SK-N-MC (cell line): ENCODE data around the gene BCAP31.
"Not testable (repeated sequence)": the region's sequence is repeated elsewhere in the genome, so short reads cannot be mapped to it uniquely, and the experiment has no call there.

Experiments
- DNase-seq: peaks from one replicate; pipeline ENCODE4 v3.0.0-alpha.2; 2011; ENCODE audit warnings: low read depth, low spot score
- H3K27ac ChIP-seq: fragments of 200-600 bp; sonication (generic); 2 replicates; pipeline ENCODE4 v1.5.1; 2016; ENCODE audit warnings: mixed run types
- H3K36me3 ChIP-seq: fragments of 200-600 bp; sonication (generic); 2 replicates; pipeline ENCODE4 v1.6.1; 2017; ENCODE audit warnings: antibody characterized with exemption, low read length, mixed read lengths; ENCODE audit not compliant: insufficient read depth
- H3K4me3 ChIP-seq: fragments of 200-600 bp; sonication (generic); 2 replicates; pipeline ENCODE4 v1.5.1; 2016
- H3K9ac ChIP-seq: fragments of 200-600 bp; sonication (generic); 2 replicates; pipeline ENCODE4 v1.8.0; 2017; ENCODE audit warnings: mixed run types, mixed read lengths; ENCODE audit not compliant: insufficient read length
- H3K9me3 ChIP-seq: fragments of 200-600 bp; sonication (generic); 2 replicates; pipeline ENCODE4 v1.6.1; 2017; ENCODE audit warnings: low read depth, mild to moderate bottlenecking, antibody characterized with exemption, low read length, moderate library complexity, mixed read lengths
- EZH2 ChIP-seq: fragments of 200-600 bp; sonication (generic); IDR thresholded peaks from one replicate; pipeline ENCODE4 v1.6.1; 2017; ENCODE audit warnings: antibody characterized with exemption
- FOXP2 ChIP-seq: optimal IDR thresholded peaks from 2 replicates; pipeline ENCODE3; 2011; ENCODE audit warnings: mild to moderate bottlenecking, moderate library complexity; ENCODE audit not compliant: insufficient read depth; ENCODE audit errors: extremely low read length, control extremely low read depth
- POLR2AphosphoS5 ChIP-seq: IDR thresholded peaks from 2 replicates; pipeline ENCODE4 v1.6.1; 2012; ENCODE audit warnings: mild to moderate bottlenecking, low read depth, low read length, borderline replicate concordance

Gene BCAP31

DNA sequence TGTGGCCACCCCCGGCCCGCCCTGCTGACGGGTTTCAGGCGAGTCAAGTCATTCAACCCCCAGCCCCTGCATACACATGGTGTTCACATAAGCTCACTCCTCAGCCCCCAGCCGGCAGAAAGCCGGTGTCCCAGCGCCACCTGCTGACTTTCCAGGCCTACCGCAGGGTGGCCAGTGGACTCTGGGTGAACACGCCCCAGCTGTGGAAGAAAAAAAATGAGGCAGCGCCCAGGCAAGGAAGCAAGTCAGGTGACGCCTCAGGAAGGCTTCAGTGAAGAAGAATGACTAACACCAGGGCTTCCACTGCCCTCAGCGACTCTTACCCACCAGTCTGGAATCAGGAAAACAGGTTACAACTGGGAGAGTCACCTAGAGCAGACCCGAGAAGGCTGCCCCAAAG, 15.8 kb downstream of the BCAP31 start:
- no peak overlapping the region for H3K9ac ChIP-seq
- H3K36me3 ChIP-seq, result no peaks in the 10 kb centered on the region; the same call in 1 of the 2 replicates
- TF ChIP-seq FOXP2 (no peak), EZH2 (no peak), POLR2AphosphoS5 (no peak)
- H3K9me3 ChIP-seq, result no peaks in the 10 kb centered on the region
- H3K4me3 ChIP-seq, result no peak overlapping the region
- DNase-seq, result no peak
- no peak overlapping the region for H3K27ac ChIP-seq

DNA sequence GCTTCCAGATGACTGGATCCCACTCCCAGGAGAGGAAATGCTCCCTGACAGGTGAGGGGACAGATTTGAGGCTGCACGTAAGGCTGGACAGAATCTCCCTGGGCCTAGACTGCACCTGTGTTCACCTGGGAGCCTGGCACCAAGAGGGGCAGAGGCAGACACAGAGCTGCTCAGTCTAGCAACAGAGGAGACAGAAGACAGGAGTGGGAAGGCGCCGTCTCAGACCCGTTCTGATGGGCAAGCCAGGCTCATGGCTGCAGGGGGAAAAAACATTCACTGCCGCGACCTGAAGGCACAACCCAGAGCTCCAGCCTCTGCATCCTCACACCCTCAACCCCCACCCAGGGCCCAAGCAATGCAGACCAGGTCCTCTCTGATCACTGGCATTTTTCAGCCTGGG, 16.8 kb downstream of the BCAP31 start:
- no peak for TF ChIP-seq POLR2AphosphoS5
- no peak for TF ChIP-seq EZH2
- TF ChIP-seq FOXP2, result no peak
- Histone ChIP-seq H3K27ac (no peak overlapping the region), H3K36me3 (no peaks in the 10 kb centered on the region; the same call in 1 of the 2 replicates)

DNA sequence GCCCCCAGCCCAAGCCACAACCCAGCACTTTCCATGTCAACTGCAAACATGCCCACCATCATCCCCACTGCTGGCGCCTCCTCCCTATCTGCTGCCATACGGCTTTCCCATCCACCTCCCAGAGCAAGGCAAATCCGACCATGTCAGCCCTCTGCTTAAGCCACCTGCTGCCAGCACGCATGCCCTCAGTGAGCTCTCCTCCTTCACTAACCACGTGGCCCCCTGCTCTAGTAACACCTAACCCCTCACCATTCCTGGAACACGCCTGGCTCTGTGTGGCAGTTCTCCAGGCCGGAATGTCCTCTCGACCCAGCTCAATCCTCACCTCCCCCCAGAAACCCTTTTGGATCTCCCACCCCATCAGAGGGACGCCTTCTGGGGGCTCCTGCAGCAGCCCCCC, 17.4 kb downstream of the BCAP31 start:
- no peak for DNase-seq
- no peak overlapping the region for H3K4me3 ChIP-seq
- no peaks in the 10 kb centered on the region for H3K9me3 ChIP-seq
- no peak for TF ChIP-seq POLR2AphosphoS5
- TF ChIP-seq EZH2, result no peak
- no peak for TF ChIP-seq FOXP2
- H3K9ac ChIP-seq, result no peak overlapping the region
- H3K36me3 ChIP-seq, result no peaks in the 10 kb centered on the region; the same call in 1 of the 2 replicates
- H3K27ac ChIP-seq, result no peak overlapping the region

More for the DNA sequence above, 16.8 kb downstream of the BCAP31 start:
- H3K4me3 ChIP-seq, result no peak overlapping the region
- no peak overlapping the region for H3K9ac ChIP-seq
- H3K9me3 ChIP-seq, result no peaks in the 10 kb centered on the region
- DNase-seq, result no peak

DNA sequence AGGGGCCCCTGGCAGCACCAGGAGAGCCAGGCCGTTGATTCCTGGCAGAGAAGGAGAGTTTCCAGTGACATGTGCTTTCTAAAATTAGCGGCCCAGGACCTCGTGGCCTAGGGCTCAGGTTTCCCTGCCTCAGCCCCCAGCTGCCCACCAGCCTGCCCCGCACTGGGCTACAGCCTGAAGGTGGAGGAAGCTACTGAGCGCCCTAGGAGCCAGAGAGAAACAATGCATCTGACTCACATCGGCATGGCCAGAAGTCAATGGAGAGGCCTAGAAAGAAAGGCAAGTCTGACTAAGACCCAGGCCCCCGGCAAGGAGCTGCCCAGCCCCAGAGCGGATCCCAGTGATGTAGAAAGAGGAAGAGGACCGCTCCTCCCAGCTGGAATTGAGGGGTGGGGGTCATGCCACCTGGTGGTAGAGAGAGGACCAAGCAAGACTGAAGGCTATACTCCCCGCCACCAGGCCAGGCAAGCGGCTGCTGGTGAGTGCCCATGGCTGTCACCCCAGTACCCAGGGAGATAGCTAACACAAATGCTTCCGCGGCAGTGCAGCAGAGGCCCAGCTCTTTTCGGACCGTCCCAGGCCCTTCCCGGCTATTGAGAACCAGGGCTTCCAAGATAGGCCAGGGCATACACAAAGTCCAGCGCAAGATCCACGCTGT, 18.7 kb downstream of the BCAP31 start:
- H3K9ac ChIP-seq, DNase-seq, H3K4me3 ChIP-seq, H3K9me3 ChIP-seq, H3K27ac ChIP-seq, H3K36me3 ChIP-seq: not testable (repeated sequence)

DNA sequence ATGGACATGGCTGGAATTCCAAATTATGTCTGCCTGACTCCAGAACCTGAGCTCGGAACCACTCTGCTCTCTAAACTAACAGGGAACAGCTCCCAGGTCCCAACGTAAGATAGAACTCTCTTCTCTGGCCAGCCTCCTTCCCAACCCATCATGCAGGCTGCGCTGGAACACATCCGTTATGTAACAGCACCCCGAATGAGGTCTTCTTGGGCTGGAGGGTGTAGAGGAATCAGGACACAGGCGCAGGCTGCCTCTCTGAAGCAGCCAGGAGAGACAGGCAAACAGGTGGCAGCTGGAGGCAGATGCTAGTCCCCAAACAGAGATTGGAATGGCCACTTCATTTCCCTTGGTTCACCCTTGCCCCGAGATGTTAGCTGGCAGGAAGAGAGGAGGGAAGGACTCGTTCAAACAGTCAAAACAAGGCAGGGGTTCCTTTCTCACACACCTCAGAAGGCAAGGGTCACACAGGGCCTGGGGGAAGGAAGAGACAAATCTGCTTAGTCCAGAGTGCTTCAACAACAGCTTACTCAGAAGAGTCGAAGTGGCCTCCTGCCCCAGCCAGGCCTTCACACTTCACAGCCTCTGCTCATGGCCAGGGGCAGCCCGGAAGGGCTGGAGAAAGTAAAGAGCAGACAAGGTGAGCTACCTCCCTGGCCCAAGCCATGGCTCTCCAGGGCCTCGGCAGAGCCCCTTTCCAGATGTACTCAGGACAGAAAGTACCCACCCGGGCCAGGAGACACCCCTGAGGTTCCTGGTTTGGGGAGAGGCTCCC, 19.4 kb downstream of the BCAP31 start:
- H3K9me3 ChIP-seq, H3K4me3 ChIP-seq, H3K9ac ChIP-seq, H3K36me3 ChIP-seq, H3K27ac ChIP-seq, DNase-seq: not testable (repeated sequence)

DNA sequence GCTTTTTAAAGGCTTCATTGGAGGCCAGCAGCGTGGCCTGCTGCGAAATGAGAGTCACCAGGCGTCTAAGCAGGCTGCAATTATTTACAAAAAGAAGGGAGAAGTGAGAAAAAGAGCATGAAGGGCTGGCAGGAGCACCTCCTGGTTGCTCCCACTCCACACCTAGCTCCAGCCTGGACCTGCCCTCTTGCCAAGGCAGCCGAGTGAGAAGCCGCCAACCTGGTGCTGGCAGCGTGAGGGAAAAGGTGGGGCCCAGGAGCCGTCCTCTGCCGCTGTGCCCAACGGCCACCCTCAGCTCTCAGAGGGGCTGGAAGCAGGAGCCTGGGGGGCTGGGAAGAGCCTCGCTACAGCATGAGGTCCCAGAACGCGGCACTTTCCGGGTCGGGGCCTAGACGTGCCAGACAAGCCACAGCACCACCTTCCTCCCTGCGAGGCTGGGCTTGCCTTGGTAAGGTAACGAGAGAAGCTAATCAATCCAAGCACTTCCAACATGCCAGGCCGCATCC, 20.1 kb downstream of the BCAP31 start:
- Histone ChIP-seq H3K9me3 (no peaks in the 10 kb centered on the region), H3K27ac (no peak overlapping the region), H3K36me3 (no peaks in the 10 kb centered on the region), H3K9ac (no peak overlapping the region), H3K4me3 (no peak overlapping the region)
- TF ChIP-seq POLR2AphosphoS5, result no peak
- TF ChIP-seq EZH2, result no peak
- no peak for TF ChIP-seq FOXP2
- DNase-seq, result no peak

DNA sequence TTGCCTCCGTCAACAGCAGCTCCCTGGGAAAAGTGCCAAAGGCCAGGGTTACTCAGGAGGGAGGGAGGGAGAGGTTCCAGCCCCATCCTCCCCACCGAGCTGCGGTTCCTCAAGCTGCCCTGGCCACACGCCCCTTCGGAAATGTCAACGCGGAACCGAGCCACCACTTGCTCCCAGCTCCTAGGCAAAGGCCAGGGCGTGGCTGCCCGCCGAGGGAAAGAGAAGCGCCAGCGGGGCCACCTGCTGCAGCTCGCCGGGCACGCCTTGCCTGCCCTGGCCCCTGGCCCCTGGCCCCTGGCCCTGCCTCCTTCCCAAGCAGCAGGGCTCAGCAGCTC, 21.2 kb downstream of the BCAP31 start:
- H3K4me3 ChIP-seq, result no peak overlapping the region
- no peak overlapping the region for H3K27ac ChIP-seq
- DNase-seq, result no peak
- H3K9me3 ChIP-seq, result no peaks in the 10 kb centered on the region
- no peak overlapping the region for H3K9ac ChIP-seq
- TF ChIP-seq POLR2AphosphoS5 (no peak), FOXP2 (no peak), EZH2 (no peak)
- H3K36me3 ChIP-seq, result no peaks in the 10 kb centered on the region

DNA sequence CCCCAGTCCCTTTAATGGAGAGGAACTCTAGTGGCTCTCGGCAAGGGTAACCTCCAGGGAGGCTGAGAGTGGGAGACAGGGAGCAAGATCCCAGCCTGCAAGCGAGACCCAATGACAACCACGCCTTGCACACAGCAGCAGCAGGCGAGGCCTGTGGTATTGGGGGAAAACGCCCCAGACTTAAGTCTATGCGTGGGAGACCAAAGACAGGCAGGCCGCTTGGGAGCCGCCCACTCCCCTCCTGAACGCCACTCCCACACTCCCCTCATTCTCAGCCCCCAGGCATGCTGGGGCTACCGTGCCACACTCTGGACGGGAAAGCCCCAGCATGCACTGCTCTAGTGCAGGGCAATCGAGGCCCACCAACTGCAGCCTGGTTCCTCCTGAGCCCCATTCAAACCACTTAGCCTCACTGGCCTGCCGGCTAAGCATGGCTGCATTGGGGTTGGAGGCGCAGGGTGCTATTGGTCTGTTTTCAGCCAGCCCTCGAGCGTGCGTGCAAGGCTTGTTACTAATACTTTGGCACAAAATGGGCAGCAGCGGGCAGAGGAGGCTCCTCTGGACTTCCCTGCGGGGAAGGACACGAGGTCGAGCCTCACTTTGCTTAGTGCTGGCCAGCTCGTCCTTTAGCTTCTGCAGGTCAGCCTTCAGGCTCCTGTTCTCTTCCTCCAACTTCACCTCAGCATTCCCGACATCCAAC, 21.7 kb downstream of the BCAP31 start:
- Histone ChIP-seq H3K36me3 (no peaks in the 10 kb centered on the region), H3K27ac (no peak overlapping the region), H3K9ac (no peak overlapping the region), H3K9me3 (no peaks in the 10 kb centered on the region), H3K4me3 (no peak overlapping the region)
- TF ChIP-seq EZH2, result no peak
- no peak for TF ChIP-seq POLR2AphosphoS5
- no peak for TF ChIP-seq FOXP2
- DNase-seq, result no peak
